H9 (cell line): Measurements from ENCODE around the gene OR2B3. TPM values are rescaled to one million over a fixed set of nuclear protein-coding genes. Genes with fewer than 3 reads are reported as not detected.

Experiments used
- DNase-seq: peaks from one replicate; pipeline ENCODE4 v3.0.0-alpha.2; 2017
- H2AFZ ChIP-seq: one replicate; pipeline ENCODE4 v1.6.1; 2013; ENCODE audit warnings: mild to moderate bottlenecking, low read length, control low read depth, moderate library complexity
- H2AK5ac ChIP-seq: 2 replicates; pipeline ENCODE4 v1.6.1; 2013; ENCODE audit warnings: low read length, control low read depth, mixed read lengths; ENCODE audit not compliant: insufficient read length
- H2BK120ac ChIP-seq: one replicate; pipeline ENCODE4 v1.6.1; 2013; ENCODE audit warnings: low read depth, mild to moderate bottlenecking, low read length, control low read depth, inconsistent platforms; ENCODE audit not compliant: poor library complexity, severe bottlenecking
- H2BK12ac ChIP-seq: 2 replicates; pipeline ENCODE4 v1.6.1; 2013; ENCODE audit warnings: low read length, control low read depth, mixed read lengths, low read depth; ENCODE audit not compliant: insufficient read length
- H2BK15ac ChIP-seq: 2 replicates; pipeline ENCODE4 v1.6.1; 2013; ENCODE audit warnings: low read depth, low read length, control low read depth
- H2BK20ac ChIP-seq: one replicate; pipeline ENCODE4 v1.6.1; 2013; ENCODE audit warnings: low read depth, mild to moderate bottlenecking, low read length, control low read depth, inconsistent platforms; ENCODE audit not compliant: poor library complexity, severe bottlenecking
- H2BK5ac ChIP-seq: 2 replicates; pipeline ENCODE4 v1.6.1; 2013; ENCODE audit warnings: low read length, control low read depth, mixed read lengths; ENCODE audit not compliant: insufficient read length
- H3K14ac ChIP-seq: 2 replicates; pipeline ENCODE4 v1.6.1; 2013; ENCODE audit warnings: low read length, control low read depth; ENCODE audit not compliant: insufficient read depth
- H3K18ac ChIP-seq: 2 replicates; pipeline ENCODE4 v1.6.1; 2013; ENCODE audit warnings: low read depth, mild to moderate bottlenecking, mixed read lengths, low read length, control low read depth; ENCODE audit not compliant: insufficient read length
- H3K23ac ChIP-seq: 2 replicates; pipeline ENCODE4 v1.6.1; 2013; ENCODE audit warnings: low read length, control low read depth, mixed read lengths, low read depth; ENCODE audit not compliant: insufficient read length
- H3K23me2 ChIP-seq: 2 replicates; pipeline ENCODE4 v1.6.1; 2013; ENCODE audit warnings: low read depth, mild to moderate bottlenecking, mixed read lengths, low read length, control low read depth; ENCODE audit not compliant: insufficient read length, poor library complexity, severe bottlenecking
- H3K27ac ChIP-seq: 2 replicates; pipeline ENCODE4 v1.5.1; 2013; ENCODE audit warnings: low read length, control low read depth, mixed read lengths, low read depth; ENCODE audit not compliant: insufficient read length
- H3K27me3 ChIP-seq: 2 replicates; pipeline ENCODE4 v1.6.1; 2013; ENCODE audit warnings: low read length, control low read depth, inconsistent platforms; ENCODE audit not compliant: insufficient read depth
- H3K4ac ChIP-seq: 2 replicates; pipeline ENCODE4 v1.6.1; 2013; ENCODE audit warnings: low read depth, mild to moderate bottlenecking, control low read depth, inconsistent platforms, low read length, moderate library complexity
- H3K4me1 ChIP-seq: 2 replicates; pipeline ENCODE4 v1.6.1; 2013; ENCODE audit warnings: low read length, control low read depth, inconsistent platforms; ENCODE audit not compliant: insufficient read depth
- H3K4me2 ChIP-seq: 2 replicates; pipeline ENCODE4 v1.6.1; 2013; ENCODE audit warnings: low read length, control low read depth, mixed read lengths; ENCODE audit not compliant: insufficient read length, insufficient read depth
- H3K56ac ChIP-seq: 2 replicates; pipeline ENCODE4 v1.6.1; 2013; ENCODE audit warnings: low read depth, mild to moderate bottlenecking, mixed read lengths, low read length, control low read depth; ENCODE audit not compliant: insufficient read length
- H3K79me1 ChIP-seq: 2 replicates; pipeline ENCODE4 v1.6.1; 2013; ENCODE audit warnings: low read depth, mild to moderate bottlenecking, moderate library complexity, low read length, control low read depth, inconsistent platforms; ENCODE audit not compliant: insufficient read depth, poor library complexity, severe bottlenecking
- H3K79me2 ChIP-seq: 2 replicates; pipeline ENCODE4 v1.6.1; 2013; ENCODE audit warnings: low read length, control low read depth, inconsistent platforms; ENCODE audit not compliant: insufficient read depth
- H3K9ac ChIP-seq: 2 replicates; pipeline ENCODE4 v1.6.1; 2013; ENCODE audit warnings: low read length, control low read depth, mixed read lengths; ENCODE audit not compliant: insufficient read length; ENCODE audit errors: extremely low read depth
- H3K9me3 ChIP-seq: one replicate; pipeline ENCODE4 v1.6.1; 2013; ENCODE audit warnings: low read depth, low read length, inconsistent platforms; ENCODE audit not compliant: control insufficient read depth
- H3T11ph ChIP-seq: one replicate; pipeline ENCODE4 v1.6.1; 2013; ENCODE audit warnings: mild to moderate bottlenecking, low read length, control low read depth, inconsistent platforms
- H4K20me1 ChIP-seq: one replicate; pipeline ENCODE4 v1.6.1; 2013; ENCODE audit not compliant: control insufficient read depth, insufficient read length, insufficient read depth
- H4K5ac ChIP-seq: 2 replicates; pipeline ENCODE4 v1.6.1; 2013; ENCODE audit warnings: low read depth, mild to moderate bottlenecking, mixed read lengths, low read length, control low read depth; ENCODE audit not compliant: insufficient read length
- H4K8ac ChIP-seq: replicated peaks from 2 replicates; pipeline ENCODE4 v1.6.1; 2013; ENCODE audit warnings: low read length, control low read depth, mixed read lengths, low read depth; ENCODE audit not compliant: insufficient read length
- H4K91ac ChIP-seq: 2 replicates; pipeline ENCODE4 v1.6.1; 2013; ENCODE audit warnings: low read depth, mild to moderate bottlenecking, moderate library complexity, mixed read lengths, low read length, control low read depth; ENCODE audit not compliant: insufficient read length
- H3K27ac Mint-ChIP-seq, 3 experiments: 2 replicates in 2 of 3; 3 replicates in 1 of 3; pipeline ENCODE4 v1.8.0; 2020 to 2021; ENCODE audit warnings: mixed read lengths in 3 of 3, mild to moderate bottlenecking in 1 of 3, moderate library complexity in 1 of 3
- H3K27me3 Mint-ChIP-seq: 2 replicates; pipeline ENCODE4 v1.8.0; 2021; ENCODE audit warnings: low read depth, mild to moderate bottlenecking, moderate library complexity, mixed read lengths
- H3K36me3 Mint-ChIP-seq, 3 experiments: 2 replicates in 2 of 3; 3 replicates in 1 of 3; pipeline ENCODE4 v1.8.0; 2020 to 2021; ENCODE audit warnings: low read depth in 3 of 3, mixed read lengths in 3 of 3; ENCODE audit not compliant: insufficient read depth in 1 of 3
- H3K4me1 Mint-ChIP-seq, 2 experiments: 2 replicates each; pipeline ENCODE4 v1.8.0; 2020; ENCODE audit warnings: mixed read lengths in 2 of 2
- H3K4me3 Mint-ChIP-seq, 2 experiments: 2 replicates in 1 of 2; 3 replicates in 1 of 2; pipeline ENCODE4 v1.8.0; 2020 to 2021; ENCODE audit warnings: mild to moderate bottlenecking in 2 of 2, mixed read lengths in 2 of 2, moderate library complexity in 1 of 2
- H3K9me3 Mint-ChIP-seq, 2 experiments: 2 replicates in 1 of 2; 3 replicates in 1 of 2; pipeline ENCODE4 v1.8.0; 2020; ENCODE audit warnings: mild to moderate bottlenecking in 2 of 2, mixed read lengths in 2 of 2, moderate library complexity in 1 of 2
- WGBS: extraction: QIAGEN DNeasy Blood & Tissue Kit; methylation state at CpG from one replicate; pipeline ENCODE4 v1.1.7; 2013; ENCODE audit warnings: missing lambda C conversion rate, low lambda C conversion rate, mixed read lengths; ENCODE audit not compliant: insufficient read length; ENCODE audit errors: extremely low coverage; 5-methylcytosine and 5-hydroxymethylcytosine counted together
- total RNA-seq: library from RNA; stranded (reverse); gene quantifications from 2 replicates; pipeline ENCODE4 v1.2.1, GENCODE V29; 2021
- TF ChIP-seq, protein P1 (sequence below): fragments of 200-600 bp; sonication (generic); conservative IDR thresholded peaks from 3 replicates; pipeline ENCODE4 v1.8.0; 2021; ENCODE audit warnings: antibody characterized with exemption, mild to moderate bottlenecking

Gene OR2B3
- total RNA-seq, 1 experiment from 2014 or later = not detected

DNA sequence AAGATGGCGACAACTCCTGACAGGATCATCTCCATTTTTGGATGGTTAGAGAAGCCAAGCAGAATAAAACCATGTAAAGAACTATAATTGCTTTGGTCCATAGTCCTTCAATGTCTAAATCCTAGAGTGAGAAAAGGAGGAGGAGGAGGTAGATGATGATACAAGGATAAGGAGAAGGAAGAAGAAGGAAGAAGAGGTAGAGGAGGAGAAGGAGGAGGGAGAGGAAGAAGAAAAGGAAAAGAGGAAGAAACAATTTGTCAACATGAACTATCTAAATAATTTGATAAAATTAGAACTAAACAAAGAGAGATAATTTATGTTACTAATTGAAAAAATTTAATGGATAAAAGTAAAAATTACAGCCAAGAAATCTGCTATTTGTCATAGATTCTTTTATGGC, 42.0 kb downstream of the OR2B3 start, which contains the start of gene OR2W1:
Gene OR2W1, minus strand, starts transcription at position 101 of the 400 bp plus-strand sequence. Its CDS starts 0 bp downstream, at position 101.
- Histone ChIP-seq H4K20me1 (no peaks in the 10 kb centered on the region), H2BK15ac (no peak within 1 kb of the TSS), H3K4me2 (no peak within 1 kb of the TSS), H2AFZ (no peak within 1 kb of the TSS), H3K27me3 (no peaks in the 10 kb centered on the region), H2BK120ac (no peak within 1 kb of the TSS), H3K56ac (no peak within 1 kb of the TSS), H4K8ac (no peak within 1 kb of the TSS), H3K79me2 (no peaks in the 10 kb centered on the region), H2BK20ac (no peak within 1 kb of the TSS), H3K79me1 (no peaks in the 10 kb centered on the region), H4K5ac (no peak within 1 kb of the TSS), H3K18ac (no peak within 1 kb of the TSS), H3K27ac (no peak within 1 kb of the TSS), H3K23ac (no peak within 1 kb of the TSS), H3K14ac (no peak within 1 kb of the TSS), H3K9ac (no peak within 1 kb of the TSS), H3K4ac (no peak within 1 kb of the TSS), H3K4me1 (no peaks in the 10 kb centered on the region), H3T11ph (no peak within 1 kb of the TSS), H4K91ac (no peak within 1 kb of the TSS), H2BK5ac (no peak within 1 kb of the TSS), H3K9me3 (no peaks in the 10 kb centered on the region), H3K23me2 (no peaks in the 10 kb centered on the region), H2AK5ac (no peak within 1 kb of the TSS), H2BK12ac (no peak within 1 kb of the TSS)
- TF ChIP-seq, protein P1, sequence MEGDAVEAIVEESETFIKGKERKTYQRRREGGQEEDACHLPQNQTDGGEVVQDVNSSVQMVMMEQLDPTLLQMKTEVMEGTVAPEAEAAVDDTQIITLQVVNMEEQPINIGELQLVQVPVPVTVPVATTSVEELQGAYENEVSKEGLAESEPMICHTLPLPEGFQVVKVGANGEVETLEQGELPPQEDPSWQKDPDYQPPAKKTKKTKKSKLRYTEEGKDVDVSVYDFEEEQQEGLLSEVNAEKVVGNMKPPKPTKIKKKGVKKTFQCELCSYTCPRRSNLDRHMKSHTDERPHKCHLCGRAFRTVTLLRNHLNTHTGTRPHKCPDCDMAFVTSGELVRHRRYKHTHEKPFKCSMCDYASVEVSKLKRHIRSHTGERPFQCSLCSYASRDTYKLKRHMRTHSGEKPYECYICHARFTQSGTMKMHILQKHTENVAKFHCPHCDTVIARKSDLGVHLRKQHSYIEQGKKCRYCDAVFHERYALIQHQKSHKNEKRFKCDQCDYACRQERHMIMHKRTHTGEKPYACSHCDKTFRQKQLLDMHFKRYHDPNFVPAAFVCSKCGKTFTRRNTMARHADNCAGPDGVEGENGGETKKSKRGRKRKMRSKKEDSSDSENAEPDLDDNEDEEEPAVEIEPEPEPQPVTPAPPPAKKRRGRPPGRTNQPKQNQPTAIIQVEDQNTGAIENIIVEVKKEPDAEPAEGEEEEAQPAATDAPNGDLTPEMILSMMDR = no peak
- Mint-ChIP-seq H3K9me3 (no peaks in the 10 kb centered on the region), H3K27me3 (peaks cover 14% of the 10 kb centered on the region), H3K36me3 (no peaks in the 10 kb centered on the region), H3K4me3 (no peak within 1 kb of the TSS), H3K4me1 (no peaks in the 10 kb centered on the region), H3K27ac (no peak within 1 kb of the TSS)
- no peak for DNase-seq
- no CpG with 5 or more reads among the region's 1 CpG for WGBS

Other genes starting within 250 kb of the OR2B3 start
- gene TRIM27, start 163.3 kb downstream of the OR2B3 start, total RNA-seq = 93.1 and 98.2 TPM in 2 replicates
- 0.57 and 0.68 TPM in 2 replicates for gene ZNF311, start 82.0 kb downstream of the OR2B3 start, total RNA-seq
- gene OR2W1, start 42.1 kb downstream of the OR2B3 start, total RNA-seq = not detected in 2 replicates
- not detected in 2 replicates for gene OR2J1, start 12.2 kb upstream of the OR2B3 start, total RNA-seq
- not detected in 2 replicates for gene OR2J3, start 20.7 kb upstream of the OR2B3 start, total RNA-seq
- not detected in 2 replicates for gene OR2J2, start 83.6 kb upstream of the OR2B3 start, total RNA-seq
- gene OR14J1, start 214.4 kb upstream of the OR2B3 start, total RNA-seq = not detected in 2 replicates